Stimulated activated effector memory CD8-positive, alpha-beta T cell treated with anti-CD3 and anti-CD28 coated beads, Interleukin-12 subunit alpha, Interleukin-12 subunit beta, amount 100 ng/mL, for 72 hours (primary cell): ENCODE data around the gene B4GALNT4.
"Not testable (repeated sequence)": the region's sequence is repeated elsewhere in the genome, so short reads cannot be mapped to it uniquely, and the experiment has no call there.

Experiments
- ATAC-seq: fragments of 150-1000 bp; cut with Tn5 transposase; 2 replicates; pipeline ENCODE4 v1.10.0; 2021
- DNase-seq, 2 donors: peaks; one replicate each; pipeline ENCODE4 v3.0.0; 2021 to 2022; ENCODE audit warnings: low spot score in 2 of 2
- H3K27ac Mint-ChIP-seq: one replicate; pipeline ENCODE4 v1.8.0; 2022; ENCODE audit warnings: mild to moderate bottlenecking, mixed read lengths
- H3K36me3 Mint-ChIP-seq: one replicate; pipeline ENCODE4 v1.8.0; 2022; ENCODE audit warnings: mild to moderate bottlenecking, mixed read lengths
- H3K4me1 Mint-ChIP-seq: one replicate; pipeline ENCODE4 v1.8.0; 2022; ENCODE audit warnings: mixed read lengths
- H3K4me3 Mint-ChIP-seq: one replicate; pipeline ENCODE4 v1.8.0; 2022; ENCODE audit warnings: mild to moderate bottlenecking, mixed read lengths
- H3K9me3 Mint-ChIP-seq: one replicate; pipeline ENCODE4 v1.8.0; 2022; ENCODE audit warnings: mixed read lengths

B4GALNT4 gene

GRCh38 chr11:369336-370018, at the start of gene B4GALNT4:
TSS of gene B4GALNT4 (plus strand) at chr11:369499. CDS start at chr11:369804, 305 bp downstream.
- DNase-seq (no peak), ATAC-seq (no peak)
- Mint-ChIP-seq H3K4me3 (peak within 1 kb of the TSS; percentile 69), H3K27ac (no peak within 1 kb of the TSS), H3K36me3 (peaks cover 6% of the 10 kb centered on the region), H3K4me1 (peaks cover 30% of the 10 kb centered on the region), H3K9me3 (no peaks in the 10 kb centered on the region)

GRCh38 chr11:319888-320273, 49.4 kb upstream of the B4GALNT4 start:
- Mint-ChIP-seq H3K27ac (peak overlapping the region; percentile 32), H3K4me3 (peak overlapping the region; percentile 59), H3K36me3 (peaks cover 27% of the 10 kb centered on the region), H3K4me1 (peaks cover 44% of the 10 kb centered on the region)
- DNase-seq, H3K9me3 Mint-ChIP-seq, ATAC-seq: not testable (repeated sequence)

- Mint-ChIP-seq H3K36me3 (no peaks in the 10 kb centered on the region), H3K27ac (peak overlapping the region; percentile 16), H3K9me3 (no peaks in the 10 kb centered on the region), H3K4me1 (peaks cover 48% of the 10 kb centered on the region), H3K4me3 (no peak overlapping the region)
- ATAC-seq: no peak
- DNase-seq: no peak
These were observed 45.1 kb upstream of the B4GALNT4 start for GRCh38 chr11:324156-324555.

- not testable (repeated sequence) for H3K4me3 Mint-ChIP-seq, ATAC-seq, DNase-seq, H3K9me3 Mint-ChIP-seq, H3K36me3 Mint-ChIP-seq
- Mint-ChIP-seq H3K27ac (peak overlapping the region; percentile 16), H3K4me1 (peaks cover 50% of the 10 kb centered on the region)
These were observed 44.4 kb upstream of the B4GALNT4 start for GRCh38 chr11:324593-325517.

GRCh38 chr11:325796-326591, 43.3 kb upstream of the B4GALNT4 start:
- peak overlapping the region; percentile 67 for H3K4me3 Mint-ChIP-seq

GRCh38 chr11:326592-326841, 42.8 kb upstream of the B4GALNT4 start:
- DNase-seq (no peak), ATAC-seq (peak; percentile 12)
- H3K4me1 Mint-ChIP-seq: peaks cover 57% of the 10 kb centered on the region
- H3K36me3 Mint-ChIP-seq: peaks cover 6% of the 10 kb centered on the region
- peak overlapping the region; percentile 96 for H3K27ac Mint-ChIP-seq
- peak overlapping the region; percentile 67 for H3K4me3 Mint-ChIP-seq
- no peaks in the 10 kb centered on the region for H3K9me3 Mint-ChIP-seq

More at GRCh38 chr11:325796-326591, 43.3 kb upstream of the B4GALNT4 start:
- Mint-ChIP-seq H3K36me3 (peaks cover 4% of the 10 kb centered on the region), H3K4me1 (peaks cover 52% of the 10 kb centered on the region), H3K9me3 (no peaks in the 10 kb centered on the region), H3K27ac (peak overlapping the region; percentile 96)
- ATAC-seq (no peak), DNase-seq (no peak)

GRCh38 chr11:326842-327580, 42.3 kb upstream of the B4GALNT4 start:
- H3K36me3 Mint-ChIP-seq: peaks cover 6% of the 10 kb centered on the region
- peaks cover 62% of the 10 kb centered on the region for H3K4me1 Mint-ChIP-seq
- H3K4me3 Mint-ChIP-seq: peak overlapping the region; percentile 67
- DNase-seq (peak in 1 of 2 donors; percentile 79), ATAC-seq (peak; percentile 76)
- H3K9me3 Mint-ChIP-seq: no peaks in the 10 kb centered on the region
- H3K27ac Mint-ChIP-seq: peak overlapping the region; percentile 96

GRCh38 chr11:327581-327923, 41.7 kb upstream of the B4GALNT4 start:
- ATAC-seq (no peak), DNase-seq (no peak)
- Mint-ChIP-seq H3K9me3 (no peaks in the 10 kb centered on the region), H3K4me1 (peaks cover 65% of the 10 kb centered on the region), H3K4me3 (peak overlapping the region; percentile 67), H3K36me3 (peaks cover 6% of the 10 kb centered on the region), H3K27ac (peak overlapping the region; percentile 96)

GRCh38 chr11:328012-328411, 41.3 kb upstream of the B4GALNT4 start:
- DNase-seq (no peak), ATAC-seq (no peak)
- Mint-ChIP-seq H3K36me3 (peaks cover 6% of the 10 kb centered on the region), H3K4me1 (peaks cover 70% of the 10 kb centered on the region), H3K4me3 (no peak overlapping the region), H3K9me3 (no peaks in the 10 kb centered on the region), H3K27ac (no peak overlapping the region)

- not testable (repeated sequence) for H3K27ac Mint-ChIP-seq, H3K9me3 Mint-ChIP-seq, ATAC-seq, H3K36me3 Mint-ChIP-seq, H3K4me3 Mint-ChIP-seq, DNase-seq
- H3K4me1 Mint-ChIP-seq: peaks cover 71% of the 10 kb centered on the region
These were observed 40.7 kb upstream of the B4GALNT4 start for GRCh38 chr11:328516-329100.

GRCh38 chr11:329886-330253, 39.4 kb upstream of the B4GALNT4 start:
- H3K4me3 Mint-ChIP-seq: no peak overlapping the region
- ATAC-seq: no peak
- peaks cover 6% of the 10 kb centered on the region for H3K36me3 Mint-ChIP-seq
- no peaks in the 10 kb centered on the region for H3K9me3 Mint-ChIP-seq
- H3K4me1 Mint-ChIP-seq: peaks cover 68% of the 10 kb centered on the region
- H3K27ac Mint-ChIP-seq: no peak overlapping the region
- no peak for DNase-seq

GRCh38 chr11:330307-330693, 39.0 kb upstream of the B4GALNT4 start:
- Mint-ChIP-seq H3K27ac (peak overlapping the region; percentile 63), H3K9me3 (no peaks in the 10 kb centered on the region), H3K36me3 (peaks cover 6% of the 10 kb centered on the region), H3K4me1 (peaks cover 67% of the 10 kb centered on the region), H3K4me3 (peak overlapping the region; percentile 54)
- DNase-seq (no peak), ATAC-seq (no peak)

GRCh38 chr11:330694-331357, 38.5 kb upstream of the B4GALNT4 start:
- peak overlapping the region; percentile 54 for H3K4me3 Mint-ChIP-seq
- H3K4me1 Mint-ChIP-seq: peaks cover 69% of the 10 kb centered on the region
- H3K9me3 Mint-ChIP-seq: no peaks in the 10 kb centered on the region
- ATAC-seq (peak; percentile 14), DNase-seq (no peak)
- H3K36me3 Mint-ChIP-seq: peaks cover 6% of the 10 kb centered on the region
- peak overlapping the region; percentile 63 for H3K27ac Mint-ChIP-seq

GRCh38 chr11:331358-332060, 37.8 kb upstream of the B4GALNT4 start:
- no peaks in the 10 kb centered on the region for H3K9me3 Mint-ChIP-seq
- DNase-seq (no peak), ATAC-seq (no peak)
- H3K4me1 Mint-ChIP-seq: peaks cover 69% of the 10 kb centered on the region
- H3K27ac Mint-ChIP-seq: peak overlapping the region; percentile 63
- H3K36me3 Mint-ChIP-seq: peaks cover 6% of the 10 kb centered on the region
- peak overlapping the region; percentile 54 for H3K4me3 Mint-ChIP-seq
